ENCODE measurements around the gene ROCK2.

DNA sequence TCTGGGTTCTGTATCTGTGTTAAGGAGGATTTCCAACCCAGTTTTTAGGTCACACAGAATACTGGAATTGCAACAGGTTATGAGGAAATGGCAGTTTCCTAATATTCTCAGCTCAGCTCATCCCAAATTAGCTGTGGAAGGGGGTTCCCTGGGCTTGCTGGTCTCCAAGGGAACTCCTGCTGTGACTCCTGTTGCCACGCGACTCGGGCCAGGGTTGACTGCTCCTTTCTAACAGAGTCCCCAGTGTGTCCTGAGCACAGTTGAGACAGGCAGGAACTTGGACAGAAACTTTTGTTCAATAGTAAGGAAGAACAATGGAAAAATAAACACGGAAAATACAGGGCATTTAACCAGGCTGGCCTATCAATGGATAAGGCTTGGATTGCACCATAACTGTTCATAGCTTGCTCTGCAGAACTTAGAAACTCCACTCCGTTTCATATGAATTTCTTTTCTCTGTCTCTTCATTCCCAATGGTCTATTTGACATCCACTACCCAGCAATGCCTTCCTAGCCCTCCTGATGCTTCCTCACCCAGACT is 3.8 kb upstream of the ROCK2 start:
- TF ChIP-seq, protein P1, sequence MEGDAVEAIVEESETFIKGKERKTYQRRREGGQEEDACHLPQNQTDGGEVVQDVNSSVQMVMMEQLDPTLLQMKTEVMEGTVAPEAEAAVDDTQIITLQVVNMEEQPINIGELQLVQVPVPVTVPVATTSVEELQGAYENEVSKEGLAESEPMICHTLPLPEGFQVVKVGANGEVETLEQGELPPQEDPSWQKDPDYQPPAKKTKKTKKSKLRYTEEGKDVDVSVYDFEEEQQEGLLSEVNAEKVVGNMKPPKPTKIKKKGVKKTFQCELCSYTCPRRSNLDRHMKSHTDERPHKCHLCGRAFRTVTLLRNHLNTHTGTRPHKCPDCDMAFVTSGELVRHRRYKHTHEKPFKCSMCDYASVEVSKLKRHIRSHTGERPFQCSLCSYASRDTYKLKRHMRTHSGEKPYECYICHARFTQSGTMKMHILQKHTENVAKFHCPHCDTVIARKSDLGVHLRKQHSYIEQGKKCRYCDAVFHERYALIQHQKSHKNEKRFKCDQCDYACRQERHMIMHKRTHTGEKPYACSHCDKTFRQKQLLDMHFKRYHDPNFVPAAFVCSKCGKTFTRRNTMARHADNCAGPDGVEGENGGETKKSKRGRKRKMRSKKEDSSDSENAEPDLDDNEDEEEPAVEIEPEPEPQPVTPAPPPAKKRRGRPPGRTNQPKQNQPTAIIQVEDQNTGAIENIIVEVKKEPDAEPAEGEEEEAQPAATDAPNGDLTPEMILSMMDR (IDR thresholded peaks at IDR 0.05) = no peak
- no peak for TF ChIP-seq POLR2A (IDR thresholded peaks at IDR 0.05)
